Right hindlimb (tissue), 1 donor: ENCODE data around the gene MARVELD3.

Experiments
- DNase-seq: peaks from one replicate; pipeline ENCODE4 v3.0.0-alpha.2; 2018

Gene MARVELD3

GRCh38 chr16:71623597-71623996, 2.4 kb upstream of the MARVELD3 start:
- no peak for DNase-seq

DNA sequence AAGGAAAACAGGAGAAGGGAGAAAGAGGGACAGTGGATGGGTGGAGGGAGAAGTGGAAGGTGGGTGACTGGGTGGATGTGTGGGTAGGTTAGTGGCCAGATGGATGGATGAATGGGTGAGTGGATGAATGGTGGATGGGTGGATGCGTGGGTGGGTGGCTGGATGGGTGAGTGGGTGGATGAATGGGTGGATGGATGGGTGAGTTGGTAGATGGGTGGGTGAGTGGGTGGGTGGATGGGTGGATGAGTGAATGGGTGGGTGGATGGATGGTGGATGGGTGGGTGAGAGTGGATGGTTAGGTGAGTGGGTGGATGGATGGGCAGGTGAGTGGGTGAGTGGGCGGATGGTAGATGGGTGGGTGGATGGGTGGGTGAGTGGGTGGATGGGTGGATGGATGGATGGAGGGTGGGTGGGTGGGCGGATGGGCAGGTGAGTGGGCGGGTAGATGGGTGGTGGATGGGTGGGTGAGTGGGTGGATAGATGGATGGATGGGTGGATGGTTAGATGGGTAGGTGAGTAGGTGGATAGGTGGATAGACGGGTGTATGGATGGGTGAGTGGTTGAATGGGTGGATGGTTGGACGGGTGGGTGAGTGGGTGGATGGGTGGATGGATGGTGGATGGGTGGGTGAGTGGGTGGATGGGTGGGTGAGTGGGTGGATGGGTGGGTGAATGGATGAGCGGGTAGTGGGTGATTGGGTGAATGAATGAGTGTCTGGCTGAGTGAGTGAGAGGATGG, 702 bp upstream of the MARVELD3 start:
- no peak for DNase-seq

DNA sequence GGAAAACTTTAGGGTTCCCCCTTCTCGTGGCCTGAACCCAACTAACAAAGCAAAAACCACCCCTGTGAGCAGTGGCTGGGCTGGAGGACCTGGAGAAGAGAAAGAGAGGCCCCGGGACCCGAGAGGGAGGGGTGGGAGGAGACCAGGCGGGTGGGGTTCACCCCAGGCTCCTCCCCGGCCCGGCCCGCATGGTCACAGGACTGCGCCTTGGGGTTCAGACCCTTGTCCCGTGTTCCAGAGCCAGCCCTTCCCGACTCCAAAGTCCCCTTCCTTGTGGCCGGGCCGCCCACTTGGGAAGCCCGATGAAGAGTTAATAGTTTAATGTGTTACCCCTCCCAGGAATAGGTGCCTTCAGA, 852 bp downstream of the MARVELD3 start:
- DNase-seq: no peak

DNA sequence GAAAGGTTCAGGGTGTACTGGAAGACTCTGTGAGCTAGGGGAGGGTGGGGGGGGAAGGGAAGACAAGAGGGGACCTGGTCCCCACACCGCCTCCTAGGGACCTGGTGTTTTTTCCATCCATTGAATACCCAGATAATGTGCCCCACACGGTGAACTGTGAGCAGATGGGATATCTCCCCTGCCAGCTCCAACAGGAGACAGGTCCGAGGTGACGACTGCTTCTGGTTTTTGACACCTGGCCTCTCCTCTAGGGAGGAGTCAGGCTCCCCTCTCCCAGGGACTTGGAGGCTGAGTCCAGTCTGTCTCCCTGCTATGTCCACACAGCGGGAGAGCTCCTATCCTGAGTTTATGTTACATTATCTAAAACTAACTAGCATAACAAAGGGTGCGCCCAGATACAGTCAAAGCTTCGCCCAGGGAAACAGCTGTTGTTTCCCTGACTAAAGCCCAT, 1.8 kb downstream of the MARVELD3 start:
- DNase-seq: no peak

DNA sequence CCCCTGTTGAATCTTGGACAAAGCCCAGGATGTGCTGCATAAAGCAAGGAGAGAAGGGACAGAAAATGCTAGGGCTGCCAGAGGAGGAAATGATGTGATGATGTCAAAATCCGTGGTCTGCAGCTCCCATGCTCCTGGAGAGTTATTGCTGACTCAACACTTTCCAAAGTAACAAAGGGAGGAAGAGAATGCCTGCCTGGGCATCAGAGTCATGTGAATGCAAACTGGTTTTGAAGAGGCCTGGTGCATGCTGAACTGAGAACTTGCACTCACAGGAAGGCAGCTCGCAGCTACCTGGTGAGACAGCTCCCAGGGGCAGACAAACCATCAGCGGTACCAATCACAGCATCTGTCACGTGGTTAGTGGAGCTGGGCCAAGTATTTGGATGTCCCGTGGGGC, 2.8 kb downstream of the MARVELD3 start:
- DNase-seq: peak; percentile 33

GRCh38 chr16:71629278-71630016, 3.5 kb downstream of the MARVELD3 start:
- DNase-seq: no peak

DNA sequence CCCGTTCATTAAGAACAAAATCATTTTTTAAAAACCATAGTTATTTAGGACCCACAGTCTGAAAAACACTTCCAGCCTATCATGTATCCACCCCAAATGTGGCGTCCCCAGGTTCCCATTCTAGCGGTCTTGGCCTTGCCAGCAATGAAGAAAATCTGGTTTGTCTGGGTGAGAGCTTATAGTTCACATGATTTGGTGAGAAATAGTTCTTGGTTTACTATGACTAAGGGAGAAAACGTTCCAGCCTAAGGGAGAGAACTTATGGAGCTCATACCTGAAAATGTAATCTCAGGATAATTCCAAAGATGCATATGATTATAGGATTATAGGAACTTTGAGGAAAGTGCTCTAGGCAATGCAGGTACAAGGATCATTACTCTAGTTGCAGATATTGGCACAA, 4.8 kb downstream of the MARVELD3 start:
- no peak for DNase-seq

- DNase-seq: no peak
Observed at GRCh38 chr16:71631776-71632175, 5.8 kb downstream of the MARVELD3 start.

- no peak for DNase-seq
Observed at GRCh38 chr16:71635632-71636031, 9.6 kb downstream of the MARVELD3 start.

DNA sequence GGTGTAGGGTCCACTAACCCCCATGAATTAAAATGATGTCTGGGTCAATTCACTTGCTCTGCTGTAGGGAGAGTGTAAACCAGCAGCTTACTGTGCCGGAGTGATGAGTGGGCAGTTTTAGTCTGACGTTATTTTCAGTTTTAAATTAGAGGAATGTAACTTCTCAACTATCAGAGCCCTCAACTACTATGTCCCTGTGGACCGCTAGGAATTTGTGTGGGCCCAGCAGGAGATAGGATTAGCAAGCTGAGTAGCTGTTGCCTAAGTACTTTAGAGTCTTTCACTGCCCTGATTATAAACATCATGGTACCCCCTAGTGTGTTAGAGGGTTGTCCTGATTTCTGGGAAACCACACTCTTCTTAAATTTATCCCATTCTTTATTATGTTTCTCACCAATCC, 11.4 kb downstream of the MARVELD3 start:
- no peak for DNase-seq

DNA sequence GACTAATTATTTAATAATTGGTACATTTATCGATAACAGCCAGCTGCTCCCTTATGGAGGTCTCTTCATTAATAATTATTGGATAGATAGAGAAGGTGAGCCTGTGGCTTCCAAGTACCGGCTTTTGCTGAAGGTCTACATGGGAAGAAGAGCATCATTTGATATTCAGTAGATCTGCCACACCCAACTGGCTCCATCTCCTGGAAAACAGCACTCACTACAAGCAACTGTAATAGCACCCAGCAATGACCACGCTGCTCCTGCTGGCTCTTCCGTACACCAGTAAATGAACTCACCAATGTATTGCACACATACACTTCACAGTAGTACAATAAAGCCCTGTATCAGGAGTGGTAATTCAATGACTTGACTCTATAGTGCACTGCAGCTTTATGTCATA, 19.5 kb downstream of the MARVELD3 start:
- no peak for DNase-seq

- DNase-seq: no peak
Observed at GRCh38 chr16:71647391-71647790, 21.4 kb downstream of the MARVELD3 start.

- no peak for DNase-seq
Observed at GRCh38 chr16:71648162-71648561, 22.2 kb downstream of the MARVELD3 start.

DNA sequence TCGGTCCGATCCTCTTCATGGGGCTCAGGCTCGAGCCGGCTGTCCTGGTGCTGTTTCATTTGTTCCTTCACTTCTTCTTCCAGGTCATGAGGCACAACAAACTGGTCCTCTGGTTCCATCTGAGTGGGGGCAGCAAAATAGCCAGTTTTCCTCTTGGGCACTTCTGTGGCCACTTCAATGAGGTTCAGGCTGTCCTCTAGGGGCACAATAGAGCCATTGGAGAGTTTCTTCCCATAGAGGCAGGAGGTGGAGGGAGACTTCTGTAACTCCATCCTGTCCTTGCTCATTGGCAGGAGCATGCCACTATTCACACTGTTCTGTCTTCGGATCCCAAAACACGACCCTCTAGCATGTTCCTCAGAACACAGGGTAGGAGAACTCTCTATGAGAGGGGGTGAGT, 22.9 kb downstream of the MARVELD3 start:
- no peak for DNase-seq

DNA sequence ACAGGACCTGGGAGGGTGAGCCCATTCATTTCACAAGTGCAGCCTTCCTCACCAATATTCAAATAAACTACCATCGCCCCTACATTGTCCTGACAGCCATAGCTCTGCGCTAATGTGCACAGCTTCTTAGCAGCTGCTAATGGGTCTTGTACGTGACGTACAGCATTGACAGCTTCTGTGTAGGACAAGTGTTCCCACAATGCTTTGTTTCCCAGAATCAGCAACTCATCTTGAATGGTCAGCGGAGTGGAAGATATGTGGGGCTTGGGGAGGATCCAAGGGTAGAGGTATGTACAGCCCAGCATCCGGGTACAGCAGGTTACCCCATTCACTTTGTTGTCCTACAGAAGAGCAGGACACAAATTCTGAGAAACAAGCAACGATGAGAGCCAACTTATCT, 23.7 kb downstream of the MARVELD3 start:
- DNase-seq: no peak

DNA sequence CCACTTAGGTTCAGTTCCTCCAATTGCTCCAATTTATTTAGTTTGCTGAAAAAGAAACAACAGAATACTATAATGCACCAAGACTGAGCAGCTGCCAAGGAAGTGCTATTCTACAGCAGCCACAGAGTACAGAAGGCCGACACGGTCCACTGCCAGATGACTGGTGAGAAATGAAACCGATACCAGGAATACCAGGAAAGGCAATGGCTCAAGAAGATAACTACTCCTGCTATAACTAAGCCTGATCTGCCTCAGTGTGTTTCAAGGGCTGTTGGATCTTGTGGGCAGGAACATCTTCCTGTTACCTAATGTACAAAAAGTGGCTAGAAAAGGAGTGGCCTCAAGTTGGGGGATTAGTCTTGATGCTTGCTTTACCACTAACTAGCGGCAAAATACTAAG, 32.8 kb downstream of the MARVELD3 start:
- DNase-seq: no peak

DNA sequence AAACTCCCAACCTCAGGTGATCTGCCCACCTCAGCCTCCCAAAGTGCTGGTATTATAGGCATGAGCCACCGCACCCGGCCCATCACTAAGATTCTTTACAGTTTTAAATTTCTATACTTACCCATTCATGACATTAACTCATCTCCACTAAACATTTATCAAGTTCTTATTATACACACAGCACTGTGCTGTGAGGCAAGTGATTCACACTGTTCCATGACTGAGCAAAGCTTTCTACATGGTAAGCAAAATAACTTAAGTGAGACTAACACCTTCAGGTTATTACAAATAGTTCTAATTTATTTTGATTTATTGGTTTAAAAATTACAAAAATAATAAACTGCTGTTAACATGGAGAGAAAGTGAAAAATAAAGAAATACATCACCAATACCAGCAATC, 33.5 kb downstream of the MARVELD3 start:
- DNase-seq: no peak

DNA sequence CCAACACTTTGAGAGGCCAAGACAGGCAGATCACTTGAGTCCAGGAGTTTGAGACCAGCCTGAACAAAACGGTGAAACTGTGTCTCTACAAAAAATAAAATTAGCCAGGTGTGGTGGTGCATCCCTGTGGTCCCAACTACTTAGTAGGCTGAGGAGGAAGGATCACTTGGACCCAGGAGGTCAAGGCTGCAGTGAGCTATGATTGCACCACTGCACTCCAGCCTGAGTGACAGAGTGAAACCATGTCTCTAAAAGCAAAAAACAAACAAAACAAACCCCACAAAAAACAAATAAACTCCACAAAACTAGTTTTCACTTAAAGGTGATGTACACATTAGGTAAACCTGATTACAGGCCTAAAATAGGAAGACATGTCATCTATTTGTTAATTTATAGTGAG, 40.3 kb downstream of the MARVELD3 start:
- no peak for DNase-seq

GRCh38 chr16:71666928-71667707, 41.1 kb downstream of the MARVELD3 start:
- DNase-seq: no peak

GRCh38 chr16:71669926-71670536, 44.0 kb downstream of the MARVELD3 start:
- no peak for DNase-seq

GRCh38 chr16:71670537-71670936, 44.6 kb downstream of the MARVELD3 start:
- no peak for DNase-seq

- DNase-seq: no peak
Observed at GRCh38 chr16:71671165-71671564, 45.2 kb downstream of the MARVELD3 start.

GRCh38 chr16:71672125-71672524, 46.1 kb downstream of the MARVELD3 start:
- no peak for DNase-seq
